GM12864 (cell line): ENCODE measurements around the gene PZP.

Experiments
- DNase-seq: peaks from one replicate; pipeline ENCODE4 v3.0.0-alpha.2; 2011; ENCODE audit warnings: low read depth
- H3K4me3 ChIP-seq: 2 replicates; pipeline ENCODE4 v1.5.1; 2011; ENCODE audit warnings: mild to moderate bottlenecking, low read depth, low read length, control low read depth
- CTCF ChIP-seq: IDR thresholded peaks from 2 replicates; pipeline ENCODE4 v1.5.1; 2011; ENCODE audit warnings: low read depth, mild to moderate bottlenecking, moderate library complexity, low read length, control low read depth, inconsistent platforms; ENCODE audit errors: missing control alignments

The PZP gene

GRCh38 chr12:9115731-9116559, 92.2 kb downstream of the PZP start, which contains the start of gene A2M:
Gene A2M, minus strand, starts transcription at chr12:9115919. Its CDS starts 70 bp downstream, at chr12:9115849.
- DNase-seq, result no peak
- no peak for TF ChIP-seq CTCF
- H3K4me3 ChIP-seq, result no peak within 1 kb of the TSS

GRCh38 chr12:9114946-9115345, 93.2 kb downstream of the PZP start:
- no peak for TF ChIP-seq CTCF
- H3K4me3 ChIP-seq, result no peak overlapping the region
- no peak for DNase-seq

- no peak for DNase-seq
- TF ChIP-seq CTCF, result no peak
- no peak overlapping the region for H3K4me3 ChIP-seq
These were observed 94.2 kb downstream of the PZP start for GRCh38 chr12:9113987-9114309.

GRCh38 chr12:9113296-9113986, 94.8 kb downstream of the PZP start:
- no peak for DNase-seq
- no peak for TF ChIP-seq CTCF
- no peak overlapping the region for H3K4me3 ChIP-seq

- TF ChIP-seq CTCF, result no peak
- DNase-seq, result no peak
- H3K4me3 ChIP-seq, result no peak overlapping the region
These were observed 95.9 kb downstream of the PZP start for GRCh38 chr12:9112076-9112853.

GRCh38 chr12:9111525-9111924, 96.7 kb downstream of the PZP start:
- TF ChIP-seq CTCF, result no peak
- H3K4me3 ChIP-seq, result no peak overlapping the region
- DNase-seq, result no peak
